Embryonic facial prominence (tissue), 1 donor: ENCODE results near the gene SCGB2A2.

Experiments
- DNase-seq: peaks from one replicate; pipeline ENCODE4 v3.0.0-alpha.2; 2016; ENCODE audit errors: extremely low spot score

The SCGB2A2 gene

DNA sequence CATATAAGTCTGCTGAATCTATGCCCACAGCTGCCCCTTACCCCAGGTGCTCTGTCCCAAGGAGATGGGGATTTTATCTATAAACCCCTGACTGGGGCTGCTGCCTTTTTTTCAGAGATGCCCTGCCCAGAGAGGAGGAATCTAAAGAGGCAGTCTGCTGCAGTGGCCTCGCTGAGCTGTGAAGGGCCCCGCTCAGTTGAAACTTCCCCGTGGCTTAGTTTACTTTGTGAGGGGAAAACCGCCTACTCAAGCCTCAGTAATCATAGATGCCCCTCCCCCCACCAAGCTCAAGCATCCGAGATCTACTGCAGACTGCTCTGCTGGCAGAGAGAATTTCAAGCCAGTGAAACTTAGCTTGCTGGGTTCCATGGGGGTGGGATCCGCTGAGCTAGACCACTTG, 36.3 kb downstream of the SCGB2A2 start:
- DNase-seq: no peak

DNA sequence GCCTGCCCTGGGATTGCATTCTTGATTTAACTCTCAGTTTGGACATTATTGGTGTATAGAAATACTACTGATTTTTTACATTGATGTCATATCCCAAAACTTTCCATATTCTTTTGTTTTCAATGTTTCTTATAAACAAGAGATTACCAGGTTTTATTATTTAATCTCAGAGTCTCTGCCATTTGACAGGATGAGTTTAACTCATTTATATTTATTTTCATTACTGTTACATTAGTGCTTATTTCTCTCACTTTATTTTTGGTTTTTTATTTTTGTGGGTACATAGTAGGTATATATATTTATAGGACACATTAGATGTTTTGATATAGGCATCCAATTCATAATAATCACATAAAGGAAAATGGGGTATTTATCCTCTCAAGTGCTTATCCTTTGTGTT, 38.0 kb downstream of the SCGB2A2 start:
- DNase-seq: no peak

DNA sequence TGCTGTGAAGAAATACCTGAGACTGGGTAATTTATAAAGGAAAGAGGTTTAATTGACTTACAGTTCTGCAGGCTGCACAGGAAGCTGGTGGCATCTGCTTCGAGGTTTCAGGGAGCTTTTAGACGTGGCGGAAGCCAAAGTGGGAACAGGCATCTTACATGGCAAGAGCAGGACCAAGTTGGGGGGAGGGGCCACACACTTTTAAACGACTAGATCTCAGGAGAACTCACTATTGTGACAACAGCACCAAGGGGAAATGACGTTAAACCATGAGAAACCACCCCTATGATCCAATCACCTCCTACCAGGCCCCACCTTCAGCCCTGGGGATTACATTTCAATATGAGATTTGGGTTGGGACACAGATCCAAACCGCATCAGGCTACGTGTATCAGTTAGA, 40.0 kb downstream of the SCGB2A2 start:
- DNase-seq: no peak

DNA sequence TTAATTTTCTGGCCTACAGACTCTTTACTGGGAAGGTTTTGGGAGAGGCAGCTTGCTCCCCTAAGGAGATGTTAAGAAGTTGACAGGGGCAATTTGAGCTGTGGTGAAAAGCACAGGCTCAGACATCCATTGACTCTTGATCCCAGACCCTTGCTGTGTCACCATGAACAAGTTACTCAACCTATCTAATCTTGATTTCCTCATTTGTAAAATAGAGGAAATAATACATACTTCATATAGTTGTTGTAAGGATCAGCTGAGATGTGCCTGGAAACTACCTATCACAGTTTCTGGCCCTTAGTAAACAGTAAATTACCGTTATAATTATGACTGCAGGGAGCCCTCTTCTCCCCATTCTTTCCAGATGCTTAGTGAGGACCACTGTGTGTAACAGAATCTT, 45.5 kb downstream of the SCGB2A2 start:
- no peak for DNase-seq

DNA sequence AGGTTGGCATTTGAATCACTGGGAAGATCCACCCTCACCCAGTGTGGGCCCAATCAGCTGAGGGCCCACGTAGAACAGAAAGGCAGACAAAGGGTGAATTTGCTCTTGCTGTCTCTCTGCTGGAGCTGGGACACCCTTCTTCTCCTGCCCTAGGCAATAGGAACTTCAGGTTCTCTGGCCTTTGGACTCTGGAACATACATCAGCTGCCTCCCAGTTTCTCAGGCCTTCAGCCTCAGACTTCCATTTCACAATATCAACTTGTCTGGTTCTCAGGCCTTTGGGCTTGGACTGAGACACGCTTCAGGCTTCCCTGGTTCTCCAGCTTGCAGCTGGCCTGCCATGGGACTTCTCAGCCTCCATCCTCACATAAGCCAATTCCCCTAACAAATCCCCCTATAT, 52.6 kb downstream of the SCGB2A2 start:
- DNase-seq: no peak
